ENCODE measurements around the gene GRIK1.

GRIK1 gene

DNA sequence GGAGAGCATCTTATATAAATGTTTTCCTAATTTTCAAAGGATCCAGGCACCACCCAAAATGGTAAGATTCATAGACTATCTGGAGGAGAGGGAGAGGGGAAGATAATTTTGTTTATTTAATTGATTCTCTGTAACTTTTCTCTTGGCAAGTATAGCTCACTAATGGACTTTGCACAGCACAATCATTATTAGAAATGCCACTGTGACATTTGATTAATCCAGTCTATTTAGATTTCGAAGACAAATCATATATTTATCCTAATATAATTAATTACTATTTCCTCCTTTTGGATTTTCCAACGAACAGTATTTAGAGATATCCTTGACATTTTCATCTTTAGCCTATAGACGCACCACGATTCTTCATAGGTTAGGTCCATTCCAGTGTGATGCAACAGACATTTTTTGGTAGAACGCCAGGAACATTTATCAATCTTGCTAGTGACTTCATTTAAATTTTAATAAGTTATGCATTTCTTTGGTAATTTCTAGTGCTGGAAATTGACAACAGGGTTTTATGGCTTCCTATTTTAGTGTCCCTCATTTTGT lies 152.4 kb downstream of the GRIK1 start:
- no peak for DNase-seq (ENCODE audit: low read depth in 2 of 2)

- no peak for DNase-seq (ENCODE audit: low read depth in 2 of 2)
Measured at GRCh38 chr21:29786496-29787360, 153.1 kb downstream of the GRIK1 start.

DNA sequence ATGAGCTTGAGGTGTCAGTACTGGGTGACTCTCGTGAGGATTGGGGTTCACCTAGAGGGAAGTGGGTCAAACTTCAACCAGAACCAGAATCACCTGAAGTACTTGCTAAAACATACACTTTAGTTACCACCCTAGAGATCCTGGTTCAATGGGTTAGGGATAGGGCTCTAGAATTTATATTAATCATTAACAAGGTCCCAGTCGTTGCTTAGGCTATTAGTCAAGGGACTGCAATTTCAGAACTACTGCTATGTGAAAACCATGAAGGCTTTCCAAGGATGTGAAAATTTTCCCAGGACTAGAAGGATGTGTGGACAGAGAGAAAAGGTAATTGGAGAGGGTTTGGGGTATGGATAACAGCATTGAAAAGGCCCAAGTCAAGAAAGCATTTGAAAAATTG lies 162.6 kb downstream of the GRIK1 start:
- DNase-seq (ENCODE audit: low read depth in 2 of 2), result no peak

DNA sequence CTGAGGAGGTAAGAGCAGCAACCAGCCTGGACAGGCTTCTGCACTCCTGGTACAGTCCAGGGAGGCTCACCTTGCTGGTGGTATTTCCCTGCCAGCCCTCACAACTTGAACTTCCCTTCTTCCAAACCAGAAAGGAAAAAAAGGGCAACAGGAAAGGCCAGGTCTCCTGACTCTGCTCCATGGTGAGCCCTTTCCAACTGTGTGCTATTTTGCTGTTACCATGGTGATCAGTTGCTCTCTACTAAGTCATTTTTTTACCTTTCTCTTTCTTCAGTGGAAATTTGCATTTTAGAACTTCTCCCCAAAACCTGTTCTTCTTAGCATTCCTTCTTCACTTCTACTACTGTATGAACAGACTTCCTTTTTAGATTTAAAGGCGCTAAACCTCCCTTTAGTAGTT lies 164.3 kb downstream of the GRIK1 start:
- DNase-seq (ENCODE audit: low read depth in 2 of 2), result no peak

- DNase-seq (ENCODE audit: low read depth in 2 of 2), result no peak
Measured at GRCh38 chr21:29771491-29772066, 168.2 kb downstream of the GRIK1 start.

GRCh38 chr21:29763674-29764073 lies 176.1 kb downstream of the GRIK1 start:
- DNase-seq (ENCODE audit: low read depth in 2 of 2), result no peak

DNA sequence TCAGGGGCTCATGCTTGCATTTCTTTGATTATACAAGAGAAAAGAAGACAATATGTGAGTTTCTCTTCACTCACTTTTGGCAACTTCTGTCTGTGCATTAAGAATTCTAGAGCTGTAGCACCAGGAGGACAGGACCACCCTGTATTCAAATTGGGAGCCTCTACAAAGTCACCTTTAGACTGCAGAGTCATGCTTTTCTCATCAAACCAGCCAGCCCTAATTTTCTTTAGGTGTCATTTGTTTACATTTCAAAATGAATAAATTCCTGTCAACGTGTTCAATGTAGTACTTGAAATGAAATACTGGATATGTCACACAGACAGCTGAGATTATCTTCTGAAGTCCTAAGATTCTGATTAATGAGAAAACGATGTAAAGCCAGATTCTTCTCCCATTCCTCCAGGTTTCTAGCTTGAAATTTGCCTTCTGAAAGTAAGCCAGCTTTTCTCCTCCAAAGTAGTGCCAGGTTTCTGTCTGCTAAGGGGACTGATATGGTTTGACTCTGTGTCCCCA lies 177.2 kb downstream of the GRIK1 start:
- DNase-seq (ENCODE audit: low read depth in 2 of 2), result no peak

GRCh38 chr21:29753216-29753615 lies 186.6 kb downstream of the GRIK1 start:
- DNase-seq (ENCODE audit: low read depth in 2 of 2), result no peak

- DNase-seq (ENCODE audit: low read depth in 2 of 2), result no peak
Measured at GRCh38 chr21:29751473-29752185, 188.2 kb downstream of the GRIK1 start.

- DNase-seq (ENCODE audit: low read depth in 2 of 2), result no peak
Measured at GRCh38 chr21:29749957-29750356, 189.8 kb downstream of the GRIK1 start.

DNA sequence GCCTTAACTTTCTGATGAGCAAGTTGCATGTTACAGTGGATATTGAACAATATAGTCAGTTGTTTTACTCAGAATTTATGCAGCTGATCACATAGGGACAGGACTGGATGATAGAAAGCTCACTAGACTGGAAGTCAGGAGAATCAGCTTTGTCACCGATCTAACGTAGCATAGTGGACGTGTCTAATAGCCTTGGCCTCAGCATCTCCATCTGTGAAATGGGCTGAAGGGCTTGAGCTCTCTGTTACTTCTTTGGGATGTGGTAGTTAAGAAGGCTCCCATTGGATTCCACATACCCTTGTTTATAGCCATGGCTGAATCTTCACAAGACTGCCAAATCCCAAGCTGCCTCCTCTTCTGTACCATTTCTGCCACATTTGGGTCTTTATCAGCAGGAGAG lies 190.6 kb downstream of the GRIK1 start:
- DNase-seq (ENCODE audit: low read depth in 2 of 2), result no peak

- DNase-seq (ENCODE audit: low read depth in 2 of 2), result no peak
Measured at GRCh38 chr21:29748391-29749167, 191.2 kb downstream of the GRIK1 start.

DNA sequence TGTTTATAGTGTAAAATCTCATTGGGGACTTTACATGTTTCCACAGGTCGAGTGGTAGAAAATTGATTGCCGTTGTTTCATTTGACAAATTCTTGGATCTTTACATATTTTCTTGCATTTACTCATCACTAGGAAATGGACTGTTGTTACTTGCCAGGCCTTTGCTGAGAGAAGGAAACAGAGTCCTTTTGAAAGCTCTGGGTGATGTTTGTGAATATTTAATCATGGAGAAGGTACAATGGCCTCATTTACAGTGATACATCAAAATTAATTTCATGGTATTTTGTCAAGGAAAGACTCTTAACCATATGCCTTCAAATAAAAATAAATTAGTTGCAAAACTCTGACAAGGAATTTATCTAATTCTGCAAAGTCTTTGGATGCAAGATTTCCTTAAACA lies 198.0 kb downstream of the GRIK1 start:
- DNase-seq (ENCODE audit: low read depth in 2 of 2), result no peak

DNA sequence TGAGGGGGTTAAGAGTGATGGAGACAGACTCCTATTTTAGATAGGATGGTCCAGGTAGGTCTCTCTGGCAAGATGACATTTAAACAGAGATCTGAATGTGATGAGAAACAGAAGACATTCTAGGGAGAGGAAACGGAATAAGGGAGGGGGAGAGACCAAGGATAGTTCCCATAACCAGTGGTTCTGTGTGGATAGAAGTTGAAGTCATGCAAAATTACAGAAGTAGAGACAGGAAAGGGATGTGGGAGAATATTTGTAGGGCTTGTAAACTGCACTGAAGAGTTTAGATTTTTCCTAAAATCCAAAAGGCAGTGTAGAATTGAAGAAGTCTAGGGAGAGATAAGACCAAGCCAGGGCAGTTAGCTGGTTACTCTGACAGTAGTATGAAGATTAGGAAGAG lies 200.6 kb downstream of the GRIK1 start:
- no peak for DNase-seq (ENCODE audit: low read depth in 2 of 2)

DNA sequence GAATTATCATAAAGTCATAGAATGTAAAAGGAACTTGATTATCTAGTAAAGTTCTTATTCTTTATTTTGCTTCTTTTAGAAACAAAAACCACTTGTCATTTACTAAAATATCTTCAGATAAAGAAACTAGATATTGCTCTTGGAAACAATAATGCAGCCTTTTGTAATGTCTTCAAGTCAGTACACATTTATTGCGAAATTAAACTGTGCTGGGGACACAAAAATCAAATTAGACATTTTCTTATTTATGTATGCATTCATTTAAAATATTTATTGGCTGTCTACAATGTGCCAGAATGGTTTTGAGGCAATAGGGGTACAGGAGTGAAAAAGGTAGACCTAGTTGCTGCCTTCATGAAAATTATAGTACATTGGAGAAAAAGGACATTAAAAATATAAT lies 201.1 kb downstream of the GRIK1 start:
- no peak for DNase-seq (ENCODE audit: low read depth in 2 of 2)

DNA sequence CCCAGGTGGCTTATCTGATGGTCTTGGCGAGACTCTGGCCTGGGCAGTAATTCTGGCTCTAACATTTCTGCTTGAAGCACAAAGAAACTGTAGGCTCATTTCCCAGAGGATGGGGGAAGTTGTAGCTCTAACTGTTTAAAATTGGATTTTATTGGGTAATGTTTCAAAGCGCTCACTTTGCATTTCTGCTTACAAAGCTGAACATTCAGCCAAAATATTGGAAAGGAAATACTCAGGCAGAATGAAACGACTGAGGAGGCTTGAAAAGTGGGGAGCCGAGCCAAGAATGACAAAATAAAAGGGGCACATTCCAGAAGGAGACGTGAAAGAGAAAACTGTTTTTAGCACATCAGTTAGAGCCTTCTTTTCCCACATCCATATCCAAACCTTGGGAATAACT lies 202.6 kb downstream of the GRIK1 start:
- DNase-seq (ENCODE audit: low read depth in 2 of 2), result no peak

DNA sequence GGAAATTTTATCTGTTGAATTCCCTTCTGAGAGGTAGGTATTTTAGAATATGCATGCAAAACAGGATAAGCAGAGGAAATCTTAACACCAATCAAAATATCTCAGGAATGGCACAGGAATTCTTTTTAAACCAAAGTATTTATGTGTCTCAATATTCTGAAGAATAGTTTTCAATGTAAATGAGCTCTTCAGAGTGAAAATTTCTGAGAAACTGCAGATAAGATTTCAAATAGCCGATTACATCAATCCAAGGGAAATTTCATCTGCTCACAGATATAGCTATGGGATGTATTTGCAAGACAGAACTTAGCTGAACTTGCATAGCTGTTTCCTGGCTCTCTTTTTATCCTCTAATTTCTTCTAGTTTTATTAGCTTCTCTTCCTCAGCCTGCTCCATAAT lies 209.5 kb downstream of the GRIK1 start:
- no peak for DNase-seq (ENCODE audit: low read depth in 2 of 2)

- no peak for DNase-seq (ENCODE audit: low read depth in 2 of 2)
Measured at GRCh38 chr21:29726044-29726443, 213.8 kb downstream of the GRIK1 start.

DNA sequence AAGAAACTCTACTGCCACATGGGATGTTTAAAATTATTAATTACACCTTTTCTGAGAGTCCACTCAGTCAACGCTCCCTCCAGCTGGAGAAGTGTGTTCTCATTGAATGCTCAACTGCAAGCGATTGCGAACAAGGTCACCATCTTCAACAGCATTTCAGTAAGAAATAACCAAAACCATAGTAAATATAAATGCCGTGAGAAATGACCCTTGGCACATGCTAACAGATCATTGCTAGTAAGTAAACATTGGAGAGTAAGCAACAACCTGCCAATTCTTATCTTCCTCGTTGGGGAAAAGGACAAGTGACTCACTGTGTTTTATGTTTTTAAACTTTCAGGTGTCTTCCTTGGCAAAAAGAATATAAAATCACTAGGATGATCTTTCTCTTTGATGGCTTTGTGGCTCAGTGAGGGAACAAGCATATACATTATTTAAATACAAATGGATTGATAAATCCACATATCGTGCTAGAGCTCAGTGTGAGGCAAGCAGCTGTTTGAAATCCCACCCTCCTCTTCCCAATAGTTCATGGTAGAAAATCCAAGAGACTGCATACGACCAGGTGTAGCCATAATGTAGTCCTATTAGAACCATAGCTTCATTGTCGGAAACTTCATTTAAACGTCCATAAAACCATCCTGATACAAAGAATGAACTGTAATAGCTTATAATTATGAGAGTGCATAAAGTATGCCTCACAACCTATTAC lies 214.6 kb downstream of the GRIK1 start:
- DNase-seq (ENCODE audit: low read depth in 2 of 2), result no peak

DNA sequence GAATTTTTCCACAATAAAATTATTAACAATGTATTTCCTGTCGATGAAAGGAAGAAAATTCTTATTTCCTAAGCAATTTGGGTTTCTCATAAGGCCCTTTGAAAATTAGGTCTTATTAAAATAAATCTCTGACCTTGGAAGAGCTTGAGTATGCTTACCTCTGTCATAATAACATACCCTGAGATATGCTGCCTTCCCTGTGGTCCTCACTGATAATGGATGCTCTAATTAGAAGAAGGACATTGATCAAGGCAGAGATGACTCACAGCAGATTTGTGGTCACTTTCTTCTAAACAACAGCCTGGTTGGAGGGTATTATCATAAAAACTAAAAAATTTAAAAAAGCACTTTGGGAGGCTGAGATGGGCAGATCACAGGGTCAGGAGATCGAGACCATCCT lies 217.8 kb downstream of the GRIK1 start:
- no peak for DNase-seq (ENCODE audit: low read depth in 2 of 2)

DNA sequence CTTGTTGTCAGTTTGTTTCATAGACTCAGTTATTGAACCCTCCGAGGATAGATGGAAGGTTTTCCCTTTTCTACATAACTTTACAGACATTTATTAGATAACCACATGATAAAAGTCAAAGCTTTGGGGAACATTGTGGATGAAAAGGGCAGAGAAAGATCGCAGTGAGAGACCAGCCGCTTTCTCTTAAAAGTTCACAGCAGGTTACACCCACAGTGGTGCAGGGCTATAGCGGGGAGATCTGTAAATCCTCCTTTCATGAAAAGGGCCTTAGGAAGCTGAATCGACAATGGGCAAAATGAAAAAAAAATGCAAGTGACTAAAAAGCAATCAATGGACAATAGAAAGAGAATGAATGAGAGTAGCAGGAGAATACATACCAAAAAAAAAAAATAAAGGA lies 218.6 kb downstream of the GRIK1 start:
- DNase-seq (ENCODE audit: low read depth in 2 of 2), result no peak
